GM21717 (cell line): Measurements from ENCODE around the gene FNIP1.
"Not testable (repeated sequence)": the region's sequence is repeated elsewhere in the genome, so short reads cannot be mapped to it uniquely, and the experiment has no call there.

Source experiments
- ATAC-seq: cut with Tn5 transposase; IDR thresholded peaks from one replicate; pipeline ENCODE4 v1.9.1; 2021; ENCODE audit warnings: mild to moderate bottlenecking, moderate library complexity; ENCODE audit not compliant: unreplicated experiment

FNIP1 gene

GRCh38 chr5:131610198-131611063 lies 186.4 kb downstream of the FNIP1 start:
- no peak for ATAC-seq

- ATAC-seq: no peak
These were observed 187.0 kb downstream of the FNIP1 start for GRCh38 chr5:131609774-131610173.

GRCh38 chr5:131608597-131608996 lies 188.2 kb downstream of the FNIP1 start:
- ATAC-seq: no peak

GRCh38 chr5:131607903-131608540 lies 188.8 kb downstream of the FNIP1 start:
- no peak for ATAC-seq

- no peak for ATAC-seq
These were observed 189.4 kb downstream of the FNIP1 start for GRCh38 chr5:131607418-131607817.

GRCh38 chr5:131605086-131605485 lies 191.7 kb downstream of the FNIP1 start:
- no peak for ATAC-seq

GRCh38 chr5:131595088-131596033 lies 201.5 kb downstream of the FNIP1 start:
- no peak for ATAC-seq

GRCh38 chr5:131593921-131594320 lies 202.9 kb downstream of the FNIP1 start:
- ATAC-seq: no peak

GRCh38 chr5:131593436-131593835 lies 203.4 kb downstream of the FNIP1 start:
- ATAC-seq: not testable (repeated sequence)
